ENCODE data around the gene CASKIN1. TPM values are rescaled to one million over a fixed set of nuclear protein-coding genes. Genes with fewer than 3 reads are reported as not detected.

The CASKIN1 gene
- total and polyA plus RNA-seq, 8 donors, result 0.61 to 2.1 (median 1.1) TPM

- H3K9me3 ChIP-seq, result no peaks in the 10 kb centered on the region
- no peaks in the 10 kb centered on the region for H3K4me1 ChIP-seq
- no peaks in the 10 kb centered on the region for H3K27me3 ChIP-seq
- intact Hi-C loops (cut with DNase I), result no loop called here
- H3K4me3 ChIP-seq, result no peak overlapping the region
- no peak for TF ChIP-seq CTCF (IDR thresholded peaks at IDR 0.05)
- WGBS, 2 donors, result 89 to 92% methylated on average over 13 of the region's 13 CpGs
- FAIRE-seq (no peak), ATAC-seq (no peak), DNase-seq (no peak)
- H3K36me3 ChIP-seq, result no peaks in the 10 kb centered on the region
- no peak overlapping the region for H3K27ac ChIP-seq
These were observed 10.3 kb downstream of the CASKIN1 start for GRCh38 chr16:2186064-2186463.

- no peaks in the 10 kb centered on the region for H3K9me3 ChIP-seq
- no peak overlapping the region for H3K4me3 ChIP-seq
- DNase-seq (no peak), ATAC-seq (no peak), FAIRE-seq (no peak)
- H3K4me1 ChIP-seq, result no peaks in the 10 kb centered on the region
- H3K27ac ChIP-seq, result no peak overlapping the region
- intact Hi-C loops (cut with DNase I), result no loop called here
- H3K27me3 ChIP-seq, result no peaks in the 10 kb centered on the region
- no peaks in the 10 kb centered on the region for H3K36me3 ChIP-seq
- no peak for TF ChIP-seq CTCF (IDR thresholded peaks at IDR 0.05)
- 81 to 84% methylated on average over 16 to 20 of the region's 20 CpGs for WGBS, 2 donors
These were observed 11.4 kb downstream of the CASKIN1 start for GRCh38 chr16:2184962-2185361.

GRCh38 chr16:2184346-2184745 is 12.1 kb downstream of the CASKIN1 start:
- WGBS, 2 donors, result 90 to 92% methylated on average over 19 of the region's 19 CpGs
- DNase-seq, result no peak
- Histone ChIP-seq H3K4me1 (no peaks in the 10 kb centered on the region), H3K27ac (no peak overlapping the region), H3K4me3 (no peak overlapping the region), H3K9me3 (no peaks in the 10 kb centered on the region), H3K27me3 (no peaks in the 10 kb centered on the region), H3K36me3 (no peaks in the 10 kb centered on the region)
- no peak for ATAC-seq
- TF ChIP-seq CTCF (IDR thresholded peaks at IDR 0.05), result no peak
- no peak for FAIRE-seq
- intact Hi-C loops (cut with DNase I), result no loop called here

GRCh38 chr16:2183671-2184070 is 12.7 kb downstream of the CASKIN1 start:
- ATAC-seq (no peak), DNase-seq (no peak), FAIRE-seq (no peak)
- H3K27me3 ChIP-seq, result no peaks in the 10 kb centered on the region
- H3K27ac ChIP-seq, result no peak overlapping the region
- no peaks in the 10 kb centered on the region for H3K9me3 ChIP-seq
- no peak for TF ChIP-seq CTCF (IDR thresholded peaks at IDR 0.05)
- no peak overlapping the region for H3K4me3 ChIP-seq
- intact Hi-C loops (cut with DNase I), result no loop called here
- WGBS, 2 donors, result 95% methylated on average over 30 of the region's 30 CpGs
- no peaks in the 10 kb centered on the region for H3K36me3 ChIP-seq
- H3K4me1 ChIP-seq, result no peaks in the 10 kb centered on the region

- DNase-seq (no peak), FAIRE-seq (no peak), ATAC-seq (no peak)
- intact Hi-C loops (cut with DNase I), result no loop called here
- Histone ChIP-seq H3K27me3 (no peaks in the 10 kb centered on the region), H3K4me3 (no peak overlapping the region), H3K9me3 (no peaks in the 10 kb centered on the region), H3K4me1 (no peaks in the 10 kb centered on the region), H3K36me3 (peaks cover 0 to 3% (median 0%) of the 10 kb centered on the region in 3 donors), H3K27ac (no peak overlapping the region)
- TF ChIP-seq CTCF (IDR thresholded peaks at IDR 0.05), result no peak
- WGBS, 2 donors, result 93 to 95% methylated on average over 20 of the region's 20 CpGs
These were observed 14.5 kb downstream of the CASKIN1 start for GRCh38 chr16:2181952-2182351.

All from pancreas (tissue), 10 donors.